ENCODE measurements around the gene ADAMTS12.

DNA sequence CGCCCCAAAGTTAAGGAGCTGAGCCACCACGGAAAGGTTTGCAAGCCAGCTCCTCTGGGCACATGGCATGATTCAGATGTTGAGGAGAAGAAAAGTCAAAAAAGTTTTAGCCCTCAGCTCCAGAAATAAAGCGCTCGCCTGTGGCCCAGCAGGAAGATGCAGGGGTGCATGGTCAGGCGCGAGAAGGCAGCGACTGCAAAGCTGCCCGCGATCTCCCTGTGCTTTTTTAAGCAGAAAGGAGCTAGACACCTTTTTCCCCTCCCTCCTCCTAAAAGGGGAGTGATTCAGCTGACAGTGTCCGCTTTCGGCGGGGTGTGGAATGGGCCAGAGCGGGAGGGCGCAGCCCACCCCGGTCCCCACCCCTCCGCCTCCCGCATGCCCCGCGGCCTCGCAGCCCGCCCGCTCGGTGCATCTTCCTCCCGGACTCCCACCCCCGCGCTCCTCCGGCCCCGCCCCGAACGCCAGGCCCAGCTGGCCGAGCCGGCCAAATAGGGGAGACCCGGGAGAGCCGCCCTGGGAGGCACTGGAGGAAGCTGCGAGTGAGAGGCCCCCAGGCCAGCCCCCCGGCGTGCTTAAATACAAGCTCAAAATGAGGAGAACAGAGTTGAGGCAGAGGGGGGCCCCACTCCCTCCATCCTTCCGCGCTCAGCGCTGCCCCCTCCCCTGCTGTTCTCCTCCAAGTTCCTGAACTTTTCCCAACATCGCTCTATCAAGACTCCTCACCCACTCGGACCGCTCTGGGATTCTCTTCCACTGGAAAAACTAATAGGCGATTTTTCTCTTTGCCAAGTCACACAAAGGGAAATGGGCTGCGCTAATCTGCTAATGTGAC, at the start of gene ADAMTS12:
- TF ChIP-seq CTCF (conservative IDR thresholded peaks at IDR 0.05; ENCODE audit: low read depth, low read length), result no peak
- no peak for TF ChIP-seq EZH2 (IDR thresholded peaks at IDR 0.05; ENCODE audit: low read length, unreplicated experiment)
